CD4-positive, CD25-positive, alpha-beta regulatory T cell (primary cell): ENCODE data around the gene CCM2L. TPM values are rescaled to one million over a fixed set of nuclear protein-coding genes. Genes with fewer than 3 reads are reported as not detected.

Experiments
- ATAC-seq, 2 donors: fragments of 150-1000 bp; cut with Tn5 transposase; one replicate each; pipeline ENCODE4 v1.10.0; 2021; ENCODE audit warnings: low read depth in 2 of 2, moderate number of reproducible peaks in 2 of 2, moderate library complexity in 1 of 2
- DNase-seq, 3 donors: peaks; one replicate each; pipeline versions ENCODE4 v3.0.0 to v3.0.0-alpha.2; 2012 to 2022; ENCODE audit warnings: mixed read lengths in 1 of 3
- H3K27ac ChIP-seq: one replicate; pipeline ENCODE4 v1.7.0; 2013; ENCODE audit warnings: mild to moderate bottlenecking, low read length; ENCODE audit not compliant: insufficient read depth, poor library complexity, severe bottlenecking
- H3K27me3 ChIP-seq: one replicate; pipeline ENCODE4 v1.7.0; 2013; ENCODE audit warnings: low read length; ENCODE audit not compliant: control insufficient read depth, insufficient read depth
- H3K36me3 ChIP-seq: one replicate; pipeline ENCODE4 v1.7.0; 2013; ENCODE audit warnings: mild to moderate bottlenecking, low read length, moderate library complexity; ENCODE audit not compliant: control insufficient read depth, insufficient read depth
- H3K4me1 ChIP-seq: 2 replicates; pipeline ENCODE4 v1.7.0; 2013; ENCODE audit warnings: mild to moderate bottlenecking, low read length; ENCODE audit not compliant: insufficient read depth, control insufficient read depth, poor library complexity, severe bottlenecking
- H3K4me3 ChIP-seq: one replicate; pipeline ENCODE4 v1.7.0; 2013; ENCODE audit warnings: low read depth, mild to moderate bottlenecking, low read length, moderate library complexity
- H3K9me3 ChIP-seq, 2 experiments: 1 replicate in 1 of 2; 2 replicates in 1 of 2; pipeline ENCODE4 v1.7.0; 2013; ENCODE audit warnings: low read length in 2 of 2, mild to moderate bottlenecking in 1 of 2, moderate library complexity in 1 of 2; ENCODE audit not compliant: control insufficient read depth in 2 of 2
- H3K27ac Mint-ChIP-seq, 3 donors: one replicate each; pipeline ENCODE4 v1.8.0; 2020 to 2022; ENCODE audit warnings: mild to moderate bottlenecking in 3 of 3, mixed read lengths in 3 of 3, moderate library complexity in 2 of 3
- H3K27me3 Mint-ChIP-seq: one replicate; pipeline ENCODE4 v1.8.0; 2022; ENCODE audit warnings: mild to moderate bottlenecking, mixed read lengths
- H3K36me3 Mint-ChIP-seq: one replicate; pipeline ENCODE4 v1.8.0; 2020; ENCODE audit warnings: mixed read lengths
- H3K4me1 Mint-ChIP-seq, 4 donors: one replicate each; pipeline ENCODE4 v1.8.0; 2020 to 2022; ENCODE audit warnings: mixed read lengths in 4 of 4, mild to moderate bottlenecking in 1 of 4
- H3K4me3 Mint-ChIP-seq, 4 donors: one replicate each; pipeline ENCODE4 v1.8.0; 2020 to 2022; ENCODE audit warnings: mild to moderate bottlenecking in 4 of 4, mixed read lengths in 4 of 4, moderate library complexity in 3 of 4
- H3K9me3 Mint-ChIP-seq, 7 donors: one replicate each; pipeline ENCODE4 v1.8.0; 2020 to 2022; ENCODE audit warnings: mixed read lengths in 7 of 7, mild to moderate bottlenecking in 3 of 7, moderate library complexity in 2 of 7
- polyA plus RNA-seq, 4 donors: library from polyadenylated mRNA; unstranded; fragments of 300-500 nt; fragmentation: Illumina TruSeq; gene quantifications; one replicate each; pipeline ENCODE4 v1.2.3, GENCODE V29; 2021
- total RNA-seq: library from RNA; stranded (reverse); gene quantifications from one replicate; pipeline ENCODE4 v1.2.3, GENCODE V29; 2022

Gene CCM2L
- total and polyA plus RNA-seq, 5 donors from 2014 or later = not detected

GRCh38 chr20:32067234-32067821, 57.1 kb downstream of the CCM2L start:
- Mint-ChIP-seq H3K4me1 (peaks cover 0 to 5% (median 0%) of the 10 kb centered on the region in 4 donors), H3K36me3 (no peaks in the 10 kb centered on the region), H3K4me3 (peak overlapping the region in 1 of 4 donors; percentile 18), H3K27me3 (peaks cover 42% of the 10 kb centered on the region), H3K27ac (no peak overlapping the region), H3K9me3 (no peaks in the 10 kb centered on the region)
- Histone ChIP-seq H3K4me3 (no peak overlapping the region), H3K9me3 (no peaks in the 10 kb centered on the region), H3K27me3 (no peaks in the 10 kb centered on the region), H3K4me1 (no peaks in the 10 kb centered on the region), H3K27ac (no peak overlapping the region), H3K36me3 (no peaks in the 10 kb centered on the region)
- DNase-seq (no peak), ATAC-seq (no peak)

- H3K27ac Mint-ChIP-seq = no peak overlapping the region
- peaks cover 35% of the 10 kb centered on the region for H3K27me3 Mint-ChIP-seq
- Histone ChIP-seq H3K27me3 (no peaks in the 10 kb centered on the region), H3K9me3 (no peaks in the 10 kb centered on the region), H3K27ac (no peak overlapping the region), H3K4me3 (no peak overlapping the region), H3K36me3 (no peaks in the 10 kb centered on the region), H3K4me1 (no peaks in the 10 kb centered on the region)
- H3K36me3 Mint-ChIP-seq = no peaks in the 10 kb centered on the region
- DNase-seq (no peak), ATAC-seq (no peak)
- peaks cover 0 to 3% (median 0%) of the 10 kb centered on the region in 4 donors for H3K4me1 Mint-ChIP-seq
- no peaks in the 10 kb centered on the region for H3K9me3 Mint-ChIP-seq
- H3K4me3 Mint-ChIP-seq = no peak overlapping the region
Observed at GRCh38 chr20:32068174-32068573, 57.9 kb downstream of the CCM2L start.

- Mint-ChIP-seq H3K4me1 (peaks cover 0 to 3% (median 0%) of the 10 kb centered on the region in 4 donors), H3K27ac (no peak overlapping the region), H3K36me3 (no peaks in the 10 kb centered on the region), H3K4me3 (no peak overlapping the region), H3K27me3 (peaks cover 29% of the 10 kb centered on the region), H3K9me3 (no peaks in the 10 kb centered on the region)
- Histone ChIP-seq H3K27me3 (no peaks in the 10 kb centered on the region), H3K36me3 (no peaks in the 10 kb centered on the region), H3K9me3 (no peaks in the 10 kb centered on the region), H3K27ac (no peak overlapping the region), H3K4me1 (no peaks in the 10 kb centered on the region), H3K4me3 (no peak overlapping the region)
- ATAC-seq = no peak
- no peak for DNase-seq
Observed at GRCh38 chr20:32069711-32070110, 59.5 kb downstream of the CCM2L start.

- DNase-seq (no peak), ATAC-seq (no peak)
- H3K4me1 ChIP-seq = no peaks in the 10 kb centered on the region
- H3K4me3 Mint-ChIP-seq = no peak overlapping the region
- no peaks in the 10 kb centered on the region for H3K27me3 ChIP-seq
- no peak overlapping the region for H3K4me3 ChIP-seq
- no peak overlapping the region for H3K27ac ChIP-seq
- H3K9me3 Mint-ChIP-seq = no peaks in the 10 kb centered on the region
- no peak overlapping the region for H3K27ac Mint-ChIP-seq
- peaks cover 27% of the 10 kb centered on the region for H3K27me3 Mint-ChIP-seq
- H3K36me3 Mint-ChIP-seq = no peaks in the 10 kb centered on the region
- no peaks in the 10 kb centered on the region for H3K9me3 ChIP-seq
- no peaks in the 10 kb centered on the region for H3K36me3 ChIP-seq
- peaks cover 0 to 3% (median 0%) of the 10 kb centered on the region in 4 donors for H3K4me1 Mint-ChIP-seq
Observed at GRCh38 chr20:32070282-32070681, 60.0 kb downstream of the CCM2L start.

GRCh38 chr20:32070690-32071213, 60.5 kb downstream of the CCM2L start:
- H3K4me1 ChIP-seq = no peaks in the 10 kb centered on the region
- no peaks in the 10 kb centered on the region for H3K9me3 ChIP-seq
- no peaks in the 10 kb centered on the region for H3K36me3 ChIP-seq
- H3K27me3 ChIP-seq = no peaks in the 10 kb centered on the region
- Mint-ChIP-seq H3K27ac (no peak overlapping the region), H3K4me1 (peaks cover 0 to 3% (median 0%) of the 10 kb centered on the region in 4 donors), H3K9me3 (no peaks in the 10 kb centered on the region), H3K36me3 (no peaks in the 10 kb centered on the region), H3K27me3 (peaks cover 23% of the 10 kb centered on the region), H3K4me3 (no peak overlapping the region)
- no peak overlapping the region for H3K27ac ChIP-seq
- DNase-seq (no peak), ATAC-seq (no peak)
- H3K4me3 ChIP-seq = no peak overlapping the region

GRCh38 chr20:32071395-32072167, 61.3 kb downstream of the CCM2L start:
- DNase-seq (no peak), ATAC-seq (no peak)
- Mint-ChIP-seq H3K36me3 (no peaks in the 10 kb centered on the region), H3K27ac (no peak overlapping the region), H3K4me1 (peaks cover 0 to 3% (median 0%) of the 10 kb centered on the region in 4 donors), H3K4me3 (no peak overlapping the region), H3K9me3 (peaks cover 0 to 2% (median 0%) of the 10 kb centered on the region in 7 donors), H3K27me3 (peaks cover 19% of the 10 kb centered on the region)
- H3K36me3 ChIP-seq = no peaks in the 10 kb centered on the region
- H3K27ac ChIP-seq = no peak overlapping the region
- no peaks in the 10 kb centered on the region for H3K9me3 ChIP-seq
- no peaks in the 10 kb centered on the region for H3K27me3 ChIP-seq
- H3K4me1 ChIP-seq = no peaks in the 10 kb centered on the region
- no peak overlapping the region for H3K4me3 ChIP-seq

GRCh38 chr20:32072168-32072750, 62.0 kb downstream of the CCM2L start:
- ATAC-seq (no peak), DNase-seq (no peak)
- no peaks in the 10 kb centered on the region for H3K4me1 ChIP-seq
- Mint-ChIP-seq H3K4me3 (no peak overlapping the region), H3K36me3 (no peaks in the 10 kb centered on the region), H3K9me3 (peaks cover 0 to 2% (median 0%) of the 10 kb centered on the region in 7 donors), H3K27ac (no peak overlapping the region), H3K27me3 (peaks cover 19% of the 10 kb centered on the region), H3K4me1 (peaks cover 0 to 3% (median 0%) of the 10 kb centered on the region in 4 donors)
- peaks cover 2% of the 10 kb centered on the region for H3K27me3 ChIP-seq
- H3K4me3 ChIP-seq = no peak overlapping the region
- H3K27ac ChIP-seq = no peak overlapping the region
- no peaks in the 10 kb centered on the region for H3K36me3 ChIP-seq
- no peaks in the 10 kb centered on the region for H3K9me3 ChIP-seq
